NCI-H2107 treated with DMSO at 0.1 percent for 48 hours (cell line): Measurements from ENCODE around the gene EGFL7.

Source experiments
- DNase-seq: peaks from one replicate; lab custom pipeline; 2025; ENCODE audit not compliant: unreplicated experiment; lab: John Stamatoyannopoulos, UW

EGFL7 gene

DNA sequence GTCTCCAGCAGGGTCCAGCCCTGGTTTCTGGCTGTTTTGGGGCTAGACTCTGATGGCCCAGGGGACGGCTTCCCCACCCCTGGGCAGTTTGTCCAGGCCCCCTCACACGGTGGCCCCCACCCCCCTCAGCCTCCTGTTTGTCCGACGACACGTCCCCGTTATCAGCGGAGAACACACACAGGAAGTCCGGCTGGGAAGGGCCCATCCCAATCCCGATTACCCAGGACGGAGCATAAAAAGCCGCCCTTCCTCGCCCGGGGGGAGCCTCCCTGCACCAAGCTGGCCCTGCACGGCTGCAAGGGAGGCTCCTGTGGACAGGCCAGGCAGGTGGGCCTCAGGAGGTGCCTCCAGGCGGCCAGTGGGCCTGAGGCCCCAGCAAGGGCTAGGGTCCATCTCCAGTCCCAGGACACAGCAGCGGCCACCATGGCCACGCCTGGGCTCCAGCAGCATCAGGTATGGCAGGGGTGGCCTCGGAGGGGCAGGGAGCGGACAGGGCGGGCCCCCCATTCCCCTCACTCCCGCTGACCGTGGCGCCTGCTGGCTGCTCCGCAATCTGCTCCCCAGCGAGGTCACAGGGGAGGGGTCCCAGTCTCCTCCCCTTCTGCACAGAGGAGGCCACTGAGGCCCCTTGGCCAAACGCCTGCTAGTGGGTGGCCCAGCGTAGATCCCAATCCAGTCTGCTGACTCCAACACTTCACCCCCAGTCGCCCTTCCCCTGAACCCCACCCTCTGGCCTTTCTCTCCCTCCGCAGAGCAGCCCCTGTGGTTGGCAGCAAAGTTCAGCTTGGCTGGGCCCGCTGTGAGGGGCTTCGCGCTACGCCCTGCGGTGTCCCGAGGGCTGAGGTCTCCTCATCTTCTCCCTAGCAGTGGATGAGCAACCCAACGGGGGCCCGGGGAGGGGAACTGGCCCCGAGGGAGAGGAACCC lies at the start of gene EGFL7:
EGFL7 (plus strand) TSS at position 261 of the 926 bp plus-strand sequence. CDS start 5,367 bp downstream, outside the sequence.
- no peak for DNase-seq

DNA sequence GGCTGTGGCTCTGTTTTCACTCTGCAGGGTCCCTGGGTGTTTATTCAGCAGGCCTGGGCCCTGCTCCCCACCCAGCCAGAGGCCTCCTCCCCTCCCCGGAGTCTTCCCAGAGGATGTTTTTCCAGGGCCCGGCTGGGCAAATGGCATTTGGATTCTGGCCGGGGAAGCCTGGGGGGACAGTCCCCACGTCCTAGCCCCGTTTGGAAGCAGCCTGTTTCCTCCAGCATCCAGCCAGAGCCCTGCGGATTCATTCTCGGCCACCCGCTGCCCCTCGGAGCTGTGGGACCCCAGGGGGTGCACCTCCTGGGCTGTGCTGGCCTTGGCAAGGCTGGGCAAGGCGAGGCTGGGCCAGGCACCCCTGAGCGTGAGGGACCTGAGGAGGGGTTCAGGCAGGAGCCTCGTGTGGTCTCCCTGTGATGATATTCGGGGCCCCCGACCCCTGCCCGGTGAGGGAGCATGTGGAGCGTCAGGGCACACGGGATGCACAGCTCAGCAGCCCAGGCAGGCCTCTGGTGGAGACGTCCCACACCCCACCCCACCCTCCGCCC lies 48.8 kb upstream of the EGFL7 start:
- no peak for DNase-seq

DNA sequence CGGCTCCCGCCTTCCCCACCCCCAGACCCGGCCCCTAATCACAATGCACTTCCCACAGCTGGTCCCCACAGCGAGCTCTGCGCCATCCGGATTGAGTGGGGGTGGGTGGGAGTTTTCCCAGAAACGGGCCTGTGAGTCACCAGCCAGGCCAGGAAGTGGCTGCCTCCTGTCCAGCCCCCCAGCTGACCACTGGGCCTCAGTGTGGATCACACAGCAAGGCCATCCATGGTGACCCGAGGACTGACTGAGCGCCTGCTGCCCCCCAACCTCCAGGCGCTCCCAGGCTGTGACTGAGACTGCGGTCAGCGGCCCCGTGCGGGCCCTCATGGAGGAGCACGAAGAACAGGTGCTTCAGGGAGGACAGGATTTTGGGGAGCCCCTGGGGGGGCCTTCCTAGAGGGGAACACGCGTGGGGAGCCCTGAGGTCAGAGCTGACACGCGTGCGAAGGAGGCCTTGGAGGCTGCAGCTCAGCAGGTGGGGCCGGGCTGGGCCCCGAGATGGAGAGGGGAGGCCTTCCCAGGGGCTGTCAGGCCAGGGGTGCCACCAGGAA lies 48.3 kb upstream of the EGFL7 start:
- DNase-seq = no peak

DNA sequence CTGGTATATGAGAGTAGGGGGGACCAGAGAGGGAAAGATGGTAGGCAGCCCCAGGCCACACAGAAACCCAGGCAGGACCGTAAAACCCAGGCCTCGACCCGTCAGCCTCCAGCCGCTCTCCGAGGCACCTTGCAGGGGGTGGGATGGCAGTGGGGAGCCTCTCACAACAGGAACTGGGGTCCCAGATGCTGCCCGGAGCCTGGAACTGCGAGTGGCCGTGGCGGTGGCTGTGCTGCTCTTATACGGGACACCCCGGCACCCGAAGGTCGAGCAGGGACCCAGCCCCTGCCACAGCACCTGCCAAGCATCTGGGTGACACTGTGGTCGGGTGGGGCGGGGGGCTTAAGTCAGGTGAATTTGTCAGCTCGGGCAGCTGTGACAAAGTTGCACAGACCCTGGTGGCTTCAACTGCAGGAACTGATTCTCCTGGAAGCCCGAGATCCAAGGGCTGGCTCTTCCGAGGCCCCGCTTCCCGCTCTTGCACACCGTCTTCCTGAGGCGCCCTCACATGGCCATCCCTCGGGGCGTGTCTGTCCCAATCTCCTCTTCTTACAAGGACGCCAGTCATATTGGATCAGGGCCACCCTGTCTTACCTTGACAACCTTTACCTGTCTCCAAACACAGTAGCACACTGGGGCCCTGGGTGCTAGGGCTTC lies 47.6 kb upstream of the EGFL7 start:
- no peak for DNase-seq

DNA sequence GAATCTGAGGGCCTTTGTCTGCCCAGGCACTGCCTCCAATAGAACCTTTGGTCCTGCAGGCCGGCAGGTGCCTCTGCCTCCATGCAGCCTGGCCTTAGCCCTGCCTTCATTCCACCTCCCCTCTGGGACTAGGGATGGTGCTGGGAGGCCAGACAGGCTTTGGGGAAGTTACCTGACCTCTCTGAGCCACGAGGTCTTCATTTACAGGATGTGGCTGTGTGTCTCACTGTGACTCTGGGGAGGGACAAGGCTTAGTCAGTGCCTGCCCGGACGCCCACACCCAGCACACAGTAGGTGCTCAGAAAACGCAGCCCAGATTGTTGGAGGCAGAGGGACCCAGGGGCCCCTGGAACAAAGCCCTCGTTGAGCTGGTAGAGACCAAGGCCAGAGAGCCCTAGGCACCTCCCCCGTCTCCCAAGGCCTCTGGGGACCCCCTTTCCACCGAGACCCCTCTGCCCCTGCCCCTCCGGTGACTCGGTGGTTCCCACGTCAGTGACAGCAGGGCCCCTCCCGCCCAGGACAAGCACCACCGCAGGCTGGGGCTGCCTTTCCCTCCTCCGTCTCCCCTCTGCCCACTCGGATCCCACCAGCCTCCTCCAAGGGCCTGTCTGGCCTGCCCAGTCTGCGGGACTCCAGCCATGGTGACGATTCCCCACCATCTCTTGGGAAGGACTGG lies 46.9 kb upstream of the EGFL7 start:
- DNase-seq = no peak

DNA sequence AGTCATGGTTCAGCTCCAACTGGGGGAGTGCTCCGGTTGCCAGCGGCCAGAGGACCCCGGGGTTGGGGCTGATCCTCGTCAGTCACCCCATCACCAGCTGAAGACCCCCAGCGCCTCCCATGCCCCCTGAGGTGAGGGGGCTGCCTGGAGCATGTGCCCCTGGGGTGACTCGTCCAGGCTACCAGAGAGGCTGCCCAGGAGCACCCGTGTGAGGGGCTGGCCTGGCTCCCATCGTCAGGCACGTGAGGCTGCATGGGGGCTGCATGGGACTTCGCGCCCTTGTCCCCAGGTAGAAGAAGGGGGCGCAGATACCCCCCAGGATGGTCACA lies 46.4 kb upstream of the EGFL7 start:
- no peak for DNase-seq

DNA sequence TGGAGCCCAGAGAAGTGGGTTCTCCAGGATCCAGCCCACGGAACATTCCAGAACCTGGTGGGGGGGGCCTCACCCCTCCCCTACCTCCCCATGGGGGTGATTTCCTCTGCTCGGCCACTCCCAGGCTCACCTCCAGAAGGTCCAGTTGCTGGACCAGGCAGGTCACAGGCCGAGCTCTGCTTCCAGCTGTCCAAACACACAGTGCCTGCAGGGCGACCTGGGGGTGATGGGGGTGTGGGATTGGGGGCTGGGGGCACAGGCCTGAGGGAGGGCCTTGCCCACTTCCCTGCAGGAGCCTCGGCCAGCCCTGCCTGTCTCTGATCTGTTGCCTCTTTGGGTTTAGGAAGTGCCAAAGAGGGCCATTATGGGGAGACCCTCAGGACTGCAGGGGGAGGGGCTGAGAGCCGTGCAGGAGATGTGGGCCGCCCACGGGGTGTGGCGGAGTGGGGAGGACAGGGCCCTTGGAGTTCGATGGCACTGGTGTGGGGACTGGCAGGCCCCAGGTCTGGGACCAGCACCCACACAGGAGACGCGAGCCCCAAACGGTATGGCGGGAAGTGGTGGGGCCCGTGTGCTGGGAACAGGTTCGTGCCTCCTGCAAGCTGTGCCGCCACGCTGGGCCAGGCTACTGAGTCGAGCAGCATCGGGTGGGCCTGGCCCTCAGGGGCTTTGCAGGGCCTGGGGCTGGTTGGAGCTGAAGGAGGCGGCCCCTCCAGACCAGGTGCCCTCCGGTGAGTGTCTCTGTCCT lies 45.6 kb upstream of the EGFL7 start:
- DNase-seq = no peak

DNA sequence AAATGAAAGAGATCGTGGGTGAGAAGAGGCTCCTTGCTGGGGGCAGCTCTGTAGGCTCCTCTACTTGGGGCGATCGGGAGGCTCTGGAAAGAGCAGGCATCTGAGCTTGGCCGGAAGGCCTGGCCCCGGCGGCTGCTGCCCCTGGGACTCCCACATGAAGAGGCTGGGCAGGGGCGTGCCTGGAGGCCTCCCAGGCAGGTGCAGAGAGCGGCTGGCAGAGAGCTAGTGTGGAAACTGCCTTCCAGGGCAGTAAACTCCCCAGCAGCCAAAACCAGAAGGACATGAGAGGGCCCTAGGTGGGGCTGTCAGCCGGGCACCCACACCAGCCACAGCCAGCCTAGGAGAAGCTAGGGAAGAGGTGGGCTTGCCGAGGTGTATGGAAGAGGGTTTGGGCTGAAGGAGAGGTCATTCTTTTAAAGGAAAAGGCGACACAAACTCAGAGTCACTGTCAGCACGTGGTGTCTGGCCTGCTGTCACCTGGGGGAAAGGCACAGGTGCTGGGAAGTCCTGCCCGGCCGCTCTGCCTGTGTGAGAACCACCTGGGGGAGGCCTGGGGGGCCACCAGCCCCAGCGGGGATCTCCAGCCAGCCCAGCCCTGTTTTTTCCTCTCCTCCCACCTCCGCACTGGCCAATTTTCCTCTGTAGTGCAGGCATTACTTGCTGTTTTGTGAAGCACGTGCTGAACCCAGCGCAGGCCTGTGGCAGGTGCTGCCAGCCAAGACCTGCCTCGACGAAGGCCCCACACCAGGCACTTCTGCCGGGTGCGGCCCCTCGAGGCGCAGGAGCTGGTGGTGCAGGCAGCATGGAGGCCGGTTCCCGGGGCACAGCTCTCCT lies 44.8 kb upstream of the EGFL7 start:
- no peak for DNase-seq

DNA sequence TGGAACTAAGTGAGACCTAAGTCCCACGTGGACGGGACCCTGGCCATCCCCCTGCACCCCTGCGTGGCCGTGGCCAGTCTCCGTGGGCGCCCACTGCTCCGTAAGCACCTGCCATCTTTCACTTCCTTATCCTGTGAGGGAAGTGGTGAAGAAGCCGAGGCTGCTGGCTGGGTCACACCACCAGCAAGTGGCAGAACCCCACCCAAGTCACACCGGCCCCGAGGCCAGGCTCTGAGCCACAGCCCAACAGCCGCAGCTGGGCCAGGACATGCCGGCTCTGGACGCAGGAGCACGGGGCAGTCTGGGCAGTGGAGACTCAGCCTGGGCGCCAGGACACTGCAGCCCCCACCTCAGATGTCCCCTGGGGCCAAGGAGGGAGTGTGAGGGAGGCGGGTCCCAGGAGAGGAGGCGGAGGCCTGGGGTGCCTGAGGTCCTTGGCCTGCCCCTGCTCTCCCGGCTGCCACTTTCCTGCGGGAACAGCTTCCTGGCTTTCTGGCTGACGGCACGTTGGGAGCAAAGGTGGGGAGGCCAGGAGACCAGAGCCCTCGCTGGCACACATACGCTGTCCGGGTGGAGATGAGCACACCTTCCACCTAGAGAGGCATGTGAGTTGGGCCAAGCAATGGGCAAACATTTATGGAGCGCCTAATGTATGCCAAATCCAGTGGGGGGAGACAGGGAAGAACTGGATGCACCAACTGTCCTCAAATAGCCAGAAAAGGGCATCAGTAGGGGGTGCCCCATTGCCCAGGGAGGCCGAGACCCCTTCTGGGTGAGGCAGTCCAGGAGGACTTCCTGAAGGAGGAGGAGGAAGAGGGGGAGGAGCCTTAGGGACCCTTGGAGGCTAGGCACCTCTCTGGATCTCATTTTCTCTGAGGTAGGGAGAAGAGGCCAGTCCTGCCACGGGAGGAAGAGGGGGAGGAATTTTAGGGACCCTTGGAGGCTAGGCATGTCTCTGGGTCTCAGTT lies 43.9 kb upstream of the EGFL7 start:
- no peak for DNase-seq

DNA sequence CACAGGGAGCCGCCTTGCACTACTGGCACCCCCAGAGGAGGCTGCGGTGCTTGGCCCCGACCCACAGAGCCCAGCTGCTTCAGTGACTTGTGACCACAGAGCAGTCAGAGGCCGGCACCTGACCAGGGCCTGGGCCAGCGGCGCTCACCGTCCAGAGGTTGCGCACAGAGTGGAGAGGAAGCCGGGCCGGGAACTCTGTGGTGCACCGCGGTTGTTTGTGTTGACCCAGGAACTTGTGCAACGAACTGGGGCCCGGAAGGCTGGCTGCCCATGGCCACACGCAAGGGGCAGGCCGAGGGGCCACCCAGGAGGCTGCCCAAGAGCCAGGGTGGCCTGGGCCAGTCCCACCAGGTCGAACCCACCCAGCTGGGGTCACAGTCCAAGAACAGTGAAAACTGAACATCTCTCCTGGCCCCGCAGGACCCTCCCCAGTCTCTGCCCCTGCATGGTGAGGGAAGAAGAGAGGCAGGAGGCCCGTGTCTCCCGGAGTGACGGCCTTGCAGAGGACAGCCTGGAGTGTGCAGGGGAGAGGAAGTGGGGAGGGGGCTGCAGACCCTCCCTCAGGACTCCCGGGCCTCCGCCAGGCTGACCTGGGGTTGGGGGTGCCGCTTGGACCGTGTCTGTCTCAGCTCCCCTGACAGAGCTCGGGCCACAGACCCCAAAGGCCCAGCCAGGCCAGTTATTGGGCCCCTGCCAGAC lies 42.8 kb upstream of the EGFL7 start:
- DNase-seq = no peak

DNA sequence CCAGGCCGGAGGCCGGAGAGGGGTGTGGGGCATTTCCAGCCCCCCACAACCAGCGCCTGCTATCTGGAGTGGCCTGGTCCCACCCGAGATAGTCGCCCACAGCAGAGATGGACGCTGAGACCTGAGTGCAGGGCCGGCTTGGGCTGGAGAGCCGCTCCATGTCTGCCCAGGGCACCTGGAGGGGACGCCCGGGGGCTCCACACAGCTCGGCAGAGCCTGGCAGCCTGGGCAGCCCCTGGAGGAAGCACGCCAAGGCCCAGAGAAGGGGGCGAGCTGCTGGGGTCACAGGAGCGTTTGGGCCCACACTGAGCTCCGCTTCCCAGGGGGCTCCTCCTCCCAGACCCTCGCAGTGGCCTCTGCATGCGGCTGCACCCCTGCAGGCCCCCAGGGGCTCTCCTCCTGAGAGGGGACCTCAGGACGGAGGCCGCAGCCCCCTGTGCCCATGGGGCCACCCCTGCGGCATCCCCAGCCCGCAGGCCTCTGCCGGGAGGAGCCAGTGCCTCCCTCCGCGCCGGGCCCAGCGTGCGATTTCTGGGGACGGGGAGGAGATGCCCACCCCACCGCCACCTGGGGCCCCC lies 42.2 kb upstream of the EGFL7 start:
- DNase-seq = no peak

DNA sequence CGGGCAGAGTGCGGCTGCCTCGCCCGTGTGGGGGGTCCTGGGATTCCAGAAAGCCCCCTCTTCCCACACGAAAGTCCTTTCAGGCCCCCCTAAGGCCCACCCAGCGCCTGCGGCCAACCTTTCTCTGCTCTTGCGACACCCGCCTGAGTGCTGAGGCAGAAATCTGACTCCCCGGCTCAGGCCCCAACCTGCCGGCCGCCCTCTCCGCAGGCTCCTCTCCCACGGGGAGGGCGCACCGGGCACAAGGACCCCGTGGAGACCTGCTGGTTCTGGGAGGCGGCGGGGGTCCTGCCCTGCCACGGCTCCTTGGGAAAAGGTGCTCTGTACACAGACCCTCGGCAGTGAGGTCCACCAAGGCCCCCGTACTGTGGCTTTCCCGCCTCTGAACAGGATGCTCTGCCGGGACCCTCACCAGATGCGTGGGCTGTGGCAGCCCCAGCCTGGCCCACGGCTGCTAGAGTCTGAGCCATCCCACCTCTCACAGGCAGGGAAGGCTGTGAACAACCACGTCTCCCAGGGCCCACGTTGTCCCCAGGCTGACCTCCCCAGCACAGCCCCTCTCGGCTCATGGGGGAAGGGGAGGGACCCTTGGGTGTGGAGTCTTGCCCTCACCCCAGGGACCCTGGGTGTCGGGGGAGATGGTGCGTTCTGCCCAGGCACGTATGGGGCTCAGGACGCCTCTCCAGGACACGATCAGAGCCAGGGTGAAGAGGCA lies 41.5 kb upstream of the EGFL7 start:
- DNase-seq = peak; percentile 37

DNA sequence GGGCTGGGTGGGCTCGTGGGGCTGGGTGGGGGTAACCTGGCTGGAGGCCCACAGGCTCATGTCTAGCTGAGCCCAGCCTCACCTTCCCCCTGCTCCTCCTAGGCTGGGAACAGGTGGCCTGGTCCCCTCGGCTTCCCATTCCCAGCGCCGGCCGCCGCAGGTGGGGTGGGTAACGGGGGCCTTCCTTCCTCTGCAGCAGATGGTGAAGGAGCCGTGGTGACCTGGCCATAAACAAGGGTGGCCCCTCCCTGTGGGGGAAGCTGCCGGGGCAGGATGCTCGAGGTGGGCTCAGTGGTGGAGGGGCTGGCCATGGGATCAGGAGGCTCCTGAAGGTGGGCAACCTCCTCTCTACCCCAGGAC lies 41.0 kb upstream of the EGFL7 start:
- no peak for DNase-seq

DNA sequence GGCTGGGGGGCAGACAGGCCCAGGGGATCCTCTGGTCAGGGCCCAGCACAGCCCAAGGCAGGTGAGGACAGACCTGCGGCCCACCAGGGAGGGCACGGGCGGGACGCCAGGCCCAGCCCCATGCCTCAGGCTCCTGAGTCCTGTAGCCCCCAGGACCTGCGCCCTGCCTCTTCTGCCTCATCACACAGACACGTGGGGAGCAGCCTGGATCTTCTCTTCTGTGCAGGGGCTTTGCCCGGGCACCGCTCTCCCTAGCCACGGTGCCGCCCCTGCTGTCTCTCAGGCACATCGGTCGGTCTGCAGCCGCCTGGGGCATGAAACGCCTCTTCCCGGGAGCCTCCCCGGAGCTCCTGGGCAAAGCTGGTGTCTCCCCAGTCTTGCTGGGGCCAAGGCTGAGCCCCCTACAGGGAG lies 40.2 kb upstream of the EGFL7 start:
- DNase-seq = no peak

DNA sequence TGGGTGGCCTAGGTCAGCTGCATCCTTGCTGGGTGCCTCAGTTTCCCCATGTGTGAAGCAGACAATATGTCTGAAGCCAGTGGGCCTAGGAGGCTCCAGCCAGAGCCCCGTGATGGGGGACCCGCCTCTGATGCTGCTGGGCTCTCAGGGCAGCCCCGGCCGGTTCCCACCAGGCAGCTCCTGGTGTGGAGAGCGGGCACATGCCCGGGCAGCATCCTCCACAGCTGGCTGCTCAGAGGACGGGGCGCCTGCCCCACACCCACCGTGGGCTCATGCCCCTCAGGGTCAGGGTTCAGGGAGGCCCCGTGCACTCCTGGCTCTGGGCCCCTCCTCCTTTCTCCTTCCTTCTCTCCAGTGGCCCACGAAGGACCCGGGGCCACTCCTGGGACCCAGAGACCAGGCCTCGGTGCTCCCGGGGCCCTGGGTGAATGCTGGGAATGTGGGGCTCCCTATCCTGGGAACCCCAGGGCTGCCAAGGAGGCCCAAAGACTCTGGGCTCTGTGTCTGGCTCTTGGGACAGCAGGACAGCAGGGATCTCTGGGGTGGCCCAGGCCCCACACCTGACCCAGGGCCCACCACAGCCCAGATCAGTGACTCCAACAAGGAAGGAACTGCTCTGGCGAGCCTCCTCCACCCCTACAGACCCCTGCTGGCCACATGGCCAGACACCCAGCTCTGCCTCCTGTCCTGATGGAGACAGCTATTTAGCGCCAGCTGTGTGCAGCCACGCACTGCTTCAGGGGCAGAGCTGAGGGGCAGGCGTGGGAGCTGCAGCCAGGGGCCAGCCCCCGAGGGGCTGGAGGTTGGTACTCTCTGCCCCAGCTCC lies 39.5 kb upstream of the EGFL7 start:
- no peak for DNase-seq

DNA sequence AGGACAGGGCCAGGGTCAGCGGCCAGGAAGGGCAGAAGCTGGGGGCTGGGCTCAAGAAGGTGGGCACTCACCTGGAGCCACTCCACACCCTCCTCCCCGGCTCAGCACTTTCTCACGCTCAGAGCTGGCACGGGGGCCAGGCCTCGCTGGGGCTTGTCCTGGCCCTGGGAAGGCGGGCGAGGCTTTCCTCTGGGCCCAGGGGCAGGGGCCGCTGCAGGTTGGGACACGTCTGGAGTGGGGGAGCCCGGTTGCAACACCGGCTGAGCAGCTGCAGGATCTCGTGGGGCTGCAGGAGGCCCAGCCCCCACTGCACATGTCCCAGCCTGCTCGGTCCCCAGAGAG lies 38.9 kb upstream of the EGFL7 start:
- no peak for DNase-seq
